RKO (cell line): ENCODE results near the gene OVCH2.
"Not testable (repeated sequence)": the region's sequence is repeated elsewhere in the genome, so short reads cannot be mapped to it uniquely, and the experiment has no call there.

Experiments
- DNase-seq: peaks from one replicate; pipeline ENCODE4 v3.0.0-alpha.2; 2016; ENCODE audit warnings: low spot score

The OVCH2 gene, protein sequence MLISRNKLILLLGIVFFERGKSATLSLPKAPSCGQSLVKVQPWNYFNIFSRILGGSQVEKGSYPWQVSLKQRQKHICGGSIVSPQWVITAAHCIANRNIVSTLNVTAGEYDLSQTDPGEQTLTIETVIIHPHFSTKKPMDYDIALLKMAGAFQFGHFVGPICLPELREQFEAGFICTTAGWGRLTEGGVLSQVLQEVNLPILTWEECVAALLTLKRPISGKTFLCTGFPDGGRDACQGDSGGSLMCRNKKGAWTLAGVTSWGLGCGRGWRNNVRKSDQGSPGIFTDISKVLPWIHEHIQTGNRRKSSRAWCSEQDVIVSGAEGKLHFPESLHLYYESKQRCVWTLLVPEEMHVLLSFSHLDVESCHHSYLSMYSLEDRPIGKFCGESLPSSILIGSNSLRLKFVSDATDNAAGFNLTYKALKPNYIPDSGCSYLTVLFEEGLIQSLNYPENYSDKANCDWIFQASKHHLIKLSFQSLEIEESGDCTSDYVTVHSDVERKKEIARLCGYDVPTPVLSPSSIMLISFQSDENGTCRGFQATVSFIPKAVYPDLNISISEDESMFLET

DNA sequence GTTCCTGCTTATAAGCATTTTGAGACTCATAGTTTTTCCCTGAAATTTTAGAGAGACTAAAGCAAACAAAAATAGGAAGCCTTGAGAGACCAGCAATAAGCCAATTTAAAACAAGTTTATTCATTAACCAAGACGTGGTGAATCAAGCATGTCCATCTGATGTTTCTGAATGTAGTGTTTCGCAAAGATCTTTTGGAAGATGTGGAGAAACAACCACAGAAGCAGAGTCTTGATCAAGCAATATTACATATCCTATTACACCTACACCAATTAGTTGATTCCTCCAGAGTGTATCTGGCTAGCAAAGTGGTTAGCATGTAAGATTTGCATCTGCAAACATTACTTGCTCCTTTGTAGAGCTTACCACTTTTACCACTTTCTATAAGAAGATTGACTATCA, at the start of gene OVCH2:
Gene OVCH2 (minus strand): TSS at position 101 of the 400 bp plus-strand sequence. CDS start 83 bp downstream, at position 18.
- no peak for DNase-seq

DNA sequence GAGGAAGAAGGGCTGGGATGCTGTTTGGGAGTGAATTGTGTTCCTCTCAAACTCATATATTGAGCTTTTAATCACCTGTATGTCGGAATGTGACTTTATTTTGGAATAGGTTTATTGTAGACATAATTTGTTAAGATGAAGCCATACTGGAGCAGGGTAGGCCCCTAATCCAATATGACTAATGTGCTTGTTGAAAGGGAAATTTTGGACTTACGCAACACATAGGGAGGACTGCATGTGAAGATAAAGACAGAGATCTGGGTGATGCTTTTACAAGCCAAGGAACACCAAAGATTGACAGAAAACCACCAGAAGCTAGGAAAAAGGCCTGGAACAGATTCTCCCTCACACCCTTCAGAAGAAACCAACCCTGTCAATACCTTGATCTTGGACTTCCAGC, 43.2 kb upstream of the OVCH2 start:
- no peak for DNase-seq

DNA sequence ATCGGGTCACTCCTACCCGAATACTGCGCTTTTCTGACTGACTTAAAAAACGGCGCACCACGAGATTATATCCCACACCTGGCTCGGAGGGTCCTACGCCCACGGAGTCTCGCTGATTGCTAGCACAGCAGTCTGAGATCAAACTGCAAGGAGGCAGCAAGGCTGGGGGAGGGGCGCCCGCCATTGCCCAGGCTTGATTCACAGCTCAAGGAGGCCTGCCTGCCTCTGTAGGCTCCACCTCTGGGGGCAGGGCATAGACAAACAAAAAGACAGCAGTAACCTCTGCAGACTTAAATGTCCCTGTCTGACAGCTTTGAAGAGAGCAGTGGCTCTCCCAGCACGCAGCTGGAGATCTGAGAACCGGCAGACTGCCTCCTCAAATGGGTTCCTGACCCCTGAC, 28.5 kb upstream of the OVCH2 start:
- not testable (repeated sequence) for DNase-seq

DNA sequence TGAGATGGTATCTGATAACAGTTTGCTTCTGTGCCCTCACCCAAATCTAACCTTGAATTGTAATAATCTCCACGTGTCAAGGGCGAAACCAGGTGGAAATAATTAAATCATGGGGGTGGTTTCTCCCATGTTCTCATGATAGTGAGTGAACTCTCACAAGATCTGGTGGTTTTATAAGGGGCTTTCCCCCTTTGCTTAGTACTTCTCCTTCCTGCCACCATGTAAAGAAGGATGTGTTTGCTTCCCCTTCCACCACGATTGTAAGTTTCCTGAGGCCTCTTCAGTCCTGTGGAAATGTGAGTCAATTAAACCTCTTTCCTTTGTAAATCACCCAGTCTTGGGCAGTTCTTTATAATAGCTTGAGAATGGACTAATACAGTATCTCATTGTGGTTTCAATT, 8.5 kb upstream of the OVCH2 start:
- no peak for DNase-seq

DNA sequence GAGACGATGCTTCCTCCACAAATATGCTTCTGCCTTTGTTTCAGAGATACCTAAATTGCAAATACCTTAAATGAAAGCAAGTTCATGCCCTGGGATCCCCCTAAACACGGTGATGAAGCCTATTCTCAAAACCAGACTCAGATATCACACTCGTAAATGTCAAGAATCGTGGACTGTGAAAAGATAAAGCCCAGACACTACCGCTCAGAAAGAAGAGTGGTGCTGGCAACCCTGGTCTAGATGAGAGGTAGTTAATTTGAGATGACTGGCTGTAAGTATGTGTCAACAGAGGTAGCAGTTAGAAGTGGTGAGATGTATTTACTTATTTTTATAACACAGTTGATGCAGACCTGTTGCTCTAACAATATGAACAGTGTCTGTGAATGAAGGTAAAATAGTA, 2.5 kb downstream of the OVCH2 start:
- no peak for DNase-seq

DNA sequence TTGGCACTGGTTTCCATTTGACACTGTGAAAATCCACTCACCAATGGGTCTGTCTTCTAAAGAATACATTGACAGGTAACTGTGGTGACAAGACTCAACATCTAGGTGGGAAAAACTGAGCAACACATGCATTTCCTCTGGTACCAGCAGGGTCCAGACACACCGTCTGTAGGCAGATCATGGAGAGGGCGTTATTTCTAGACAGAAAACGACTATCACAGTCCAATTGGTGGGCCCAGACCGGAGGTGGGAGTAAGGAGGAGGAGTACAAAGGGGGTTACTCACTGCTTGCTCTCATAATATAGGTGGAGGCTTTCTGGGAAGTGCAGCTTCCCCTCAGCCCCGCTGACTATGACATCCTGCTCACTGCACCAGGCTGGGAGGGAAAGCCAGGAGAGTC, 9.9 kb downstream of the OVCH2 start:
- DNase-seq: no peak

DNA sequence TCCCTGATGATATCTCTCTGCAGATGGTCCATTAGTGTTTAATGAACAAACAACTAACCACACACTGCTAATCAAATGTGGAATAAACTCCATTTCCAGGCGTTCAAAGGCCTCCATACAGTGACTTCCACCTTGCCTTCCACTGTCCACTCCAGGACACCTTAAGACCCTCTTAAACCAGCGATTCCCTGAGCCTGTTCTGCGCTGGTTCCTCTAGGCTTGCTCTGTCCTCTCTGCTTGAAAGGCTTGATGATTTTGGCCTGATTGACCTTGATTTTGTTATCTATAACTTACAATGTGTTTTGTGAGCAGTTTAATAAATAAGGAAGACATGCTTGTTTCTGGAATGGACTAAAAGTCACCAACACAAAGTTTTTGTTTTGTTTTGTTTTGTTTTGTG, 12.0 kb downstream of the OVCH2 start:
- no peak for DNase-seq

DNA sequence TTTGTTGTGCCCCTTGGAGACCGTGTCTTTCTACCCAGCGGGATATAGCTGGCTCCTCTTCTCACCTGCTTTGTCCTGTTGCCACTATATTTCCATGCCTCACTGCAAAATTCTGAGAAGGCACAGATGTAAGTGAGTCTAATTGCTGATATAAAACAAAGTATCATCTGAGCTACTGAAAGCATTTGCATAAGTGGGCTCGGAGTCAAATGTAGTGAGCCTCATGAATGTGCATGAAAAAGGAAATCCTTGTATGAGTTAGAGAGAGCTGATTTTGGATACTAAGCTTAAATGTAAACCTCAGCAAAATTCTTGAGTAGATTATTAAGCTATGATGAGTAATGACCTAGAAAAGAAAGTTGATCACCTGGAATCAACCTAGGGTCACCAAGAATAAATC, 13.9 kb downstream of the OVCH2 start:
- DNase-seq: no peak

DNA sequence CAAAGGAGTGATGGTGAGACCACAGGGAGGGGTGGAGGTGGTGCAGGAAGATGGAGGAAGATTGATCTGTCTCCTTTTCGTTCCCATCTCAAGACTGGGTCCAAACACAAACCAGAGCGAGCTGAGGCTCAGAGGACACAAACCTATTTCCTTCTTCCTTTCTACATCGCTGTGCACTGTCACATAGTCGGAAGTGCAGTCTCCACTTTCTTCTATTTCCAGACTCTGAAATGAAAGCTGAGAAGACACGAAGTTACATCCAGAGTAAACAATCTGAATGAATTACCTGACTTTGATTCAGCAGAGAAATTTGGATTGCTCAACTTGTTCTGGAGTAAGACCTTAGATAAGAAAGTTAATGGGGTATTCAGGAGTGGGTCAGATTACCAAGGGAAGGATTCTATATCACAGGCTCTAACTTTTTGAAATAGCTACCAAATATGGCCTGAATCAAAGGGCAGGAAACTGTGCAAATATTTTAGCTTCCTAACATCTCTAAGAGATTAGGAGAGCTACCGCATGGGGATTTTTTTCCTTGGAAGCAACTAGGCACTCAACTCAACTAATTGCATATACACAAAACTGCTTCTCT, 14.4 kb downstream of the OVCH2 start:
- no peak for DNase-seq

DNA sequence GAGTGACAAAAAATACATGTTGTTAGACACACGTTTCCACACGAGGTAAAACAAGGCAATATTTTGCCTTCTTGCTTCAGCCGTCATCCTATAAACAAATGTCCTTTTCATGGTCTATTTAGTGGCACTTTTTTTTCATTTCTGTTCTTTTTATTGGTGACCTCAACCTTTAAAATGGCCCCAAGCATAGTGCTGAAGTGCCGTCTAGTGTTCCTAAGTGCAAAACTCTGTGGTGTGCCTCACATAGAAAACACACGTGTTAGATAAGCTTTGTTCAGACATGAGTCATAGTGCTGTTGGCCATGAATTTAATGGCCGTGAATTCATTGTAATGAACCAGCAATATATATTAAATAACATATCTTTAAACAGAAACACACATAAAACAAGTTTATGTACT, 15.6 kb downstream of the OVCH2 start:
- peak; percentile 7 for DNase-seq

DNA sequence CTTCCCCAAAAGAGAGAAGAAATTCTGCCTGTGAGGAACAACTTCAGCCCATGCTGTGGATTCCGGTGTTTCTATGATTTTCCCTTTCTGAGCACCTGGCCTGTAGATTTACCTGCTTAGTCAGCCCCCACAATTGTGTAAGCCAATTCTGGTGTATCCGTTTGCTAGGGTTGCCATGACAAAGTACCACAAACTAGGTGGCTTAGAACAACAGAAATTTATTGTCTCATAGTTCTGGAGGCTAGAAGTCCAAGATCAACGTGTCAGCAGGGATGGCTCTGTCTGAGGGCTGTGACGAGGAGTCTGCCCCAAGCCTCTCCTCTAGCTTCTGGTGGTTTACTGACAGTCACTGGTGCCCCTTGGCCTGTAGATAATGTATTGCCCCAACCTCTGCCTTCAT, 17.0 kb downstream of the OVCH2 start:
- DNase-seq: no peak

DNA sequence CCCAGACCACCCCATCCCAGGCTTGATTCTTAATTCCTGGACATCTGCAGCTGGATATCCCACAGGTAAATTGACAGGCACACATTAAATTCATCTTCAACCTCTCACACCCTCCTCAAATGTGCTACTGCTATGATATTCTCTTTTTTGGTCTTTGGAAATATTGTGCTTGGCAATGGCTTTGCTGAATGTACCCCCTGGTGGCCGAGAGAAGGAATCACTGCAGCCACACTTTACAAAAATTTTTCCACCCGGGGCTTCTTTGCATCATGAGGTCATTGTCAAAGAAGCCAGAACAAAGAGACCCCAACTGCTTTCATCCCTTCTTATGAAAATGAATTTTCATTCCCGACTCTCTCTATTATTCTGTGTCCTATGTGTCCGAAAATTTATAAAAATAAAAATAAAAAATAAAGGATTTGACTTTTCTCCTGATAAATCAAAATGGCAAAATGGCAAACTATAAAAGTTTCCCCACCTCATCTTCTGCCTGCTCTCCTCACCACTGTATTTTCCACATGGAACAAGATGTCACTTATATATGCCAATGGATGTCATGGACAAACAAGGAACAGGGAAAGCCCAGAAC, 17.9 kb downstream of the OVCH2 start:
- peak; percentile 51 for DNase-seq

DNA sequence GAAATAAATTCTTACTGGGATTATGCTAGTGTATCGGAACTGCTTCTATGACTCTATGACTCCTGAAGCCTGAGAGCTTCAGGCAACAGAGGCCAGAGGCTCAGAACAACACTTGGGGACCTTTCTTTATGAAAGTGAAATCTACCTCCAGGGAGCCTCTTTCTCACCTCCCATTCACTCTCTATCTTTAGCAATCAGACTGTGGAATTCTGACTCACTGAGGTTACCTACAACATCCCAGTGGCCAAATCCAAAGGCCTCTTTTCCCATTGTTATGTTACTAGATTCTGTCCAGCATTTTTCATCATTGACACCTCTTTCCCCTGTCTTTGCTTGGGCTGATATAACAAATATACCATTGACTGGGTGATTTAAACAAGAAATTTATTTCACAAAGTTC, 18.9 kb downstream of the OVCH2 start:
- no peak for DNase-seq

DNA sequence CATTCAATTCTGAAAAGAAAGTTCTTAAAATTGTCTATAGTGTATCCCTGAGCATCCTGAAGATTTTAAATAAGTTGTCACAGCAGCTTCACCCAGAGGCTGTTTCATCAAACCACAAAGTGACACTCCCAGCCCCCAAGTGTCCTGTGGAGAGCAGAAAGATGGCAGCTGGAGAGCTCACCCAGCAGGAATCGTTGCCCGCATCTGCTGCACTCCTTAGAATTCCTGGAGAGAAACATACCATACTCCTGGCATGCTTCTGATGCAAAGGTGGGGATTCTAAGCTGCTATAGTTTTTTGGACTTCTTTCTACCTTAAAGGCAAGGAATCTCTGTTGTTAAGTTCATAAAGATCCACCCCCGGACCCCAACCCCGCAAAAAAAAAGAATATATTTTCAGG, 19.5 kb downstream of the OVCH2 start:
- no peak for DNase-seq

DNA sequence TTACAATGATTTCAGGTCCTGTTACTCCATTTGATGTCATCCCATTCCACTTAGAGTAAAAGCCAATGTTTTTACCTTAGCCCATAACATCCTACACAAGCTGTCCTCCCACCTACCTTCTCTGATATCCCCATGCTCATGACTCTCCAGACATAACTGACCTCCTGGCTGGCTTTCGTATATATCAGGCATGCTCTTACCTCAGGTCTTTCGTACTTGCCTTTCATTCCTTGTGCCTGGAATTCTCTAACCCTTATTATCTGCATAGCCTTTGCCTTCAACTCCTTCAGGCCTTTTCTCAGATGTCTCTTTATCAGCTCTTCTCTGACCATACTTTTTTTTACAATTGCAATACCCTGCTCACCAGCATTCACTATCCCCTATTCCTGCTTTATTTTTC, 22.7 kb downstream of the OVCH2 start:
- DNase-seq: no peak

DNA sequence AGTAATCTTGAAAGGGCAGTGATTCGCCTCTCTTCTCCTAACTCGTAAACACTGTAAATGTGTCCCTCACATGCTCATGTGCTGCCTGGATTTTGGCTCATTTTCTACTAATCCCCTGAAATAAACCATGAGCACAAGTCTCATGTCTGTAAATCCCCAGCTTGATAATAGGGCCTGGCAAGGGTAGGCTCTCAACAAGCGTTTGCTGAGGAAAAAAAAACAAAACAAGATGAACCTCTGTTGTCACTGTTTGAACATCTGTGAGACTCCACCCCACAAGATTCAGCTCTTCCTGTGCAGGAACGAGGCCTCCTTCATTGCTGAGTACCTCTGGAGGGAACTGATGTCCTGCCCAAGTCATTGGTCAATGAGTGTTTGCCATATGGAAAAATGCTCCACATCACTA, 28.5 kb downstream of the OVCH2 start:
- DNase-seq: no peak

DNA sequence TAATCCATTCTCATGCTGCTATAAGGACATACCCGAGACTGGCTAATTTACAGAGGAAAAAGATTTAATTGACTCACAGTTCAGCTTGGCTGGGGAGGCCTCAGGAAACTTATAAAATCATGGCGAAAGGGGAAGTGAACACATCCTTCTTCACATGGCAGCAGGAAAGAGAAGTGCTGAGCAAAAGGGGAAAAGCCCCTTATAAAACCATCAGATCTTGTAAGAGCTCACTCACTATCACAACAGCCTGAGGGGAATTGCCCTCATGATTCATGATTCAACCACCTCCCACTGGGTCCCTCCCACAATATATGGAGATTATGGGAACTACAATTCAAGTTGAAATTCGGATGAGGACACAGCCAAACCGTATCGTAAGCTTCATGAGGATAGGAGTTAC, 29.2 kb downstream of the OVCH2 start:
- no peak for DNase-seq

DNA sequence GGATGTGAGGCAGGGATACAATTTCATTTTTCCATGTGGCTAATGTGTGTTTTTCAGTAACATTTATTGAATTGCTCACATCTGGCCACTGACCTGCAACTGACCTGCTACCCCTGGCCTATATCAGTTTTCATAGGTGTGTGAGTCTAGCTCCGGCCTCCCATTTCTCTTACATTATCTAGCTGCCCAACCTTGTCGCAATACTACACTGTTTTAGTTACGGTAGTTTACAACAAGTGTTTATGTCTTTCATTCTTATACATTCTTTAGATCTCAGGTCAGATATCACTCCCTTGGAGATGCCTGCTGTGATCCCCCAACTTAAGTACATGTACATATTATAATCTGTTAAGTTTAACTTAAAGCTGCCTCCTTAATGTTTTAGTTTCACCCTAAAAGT, 30.6 kb downstream of the OVCH2 start:
- DNase-seq: no peak

DNA sequence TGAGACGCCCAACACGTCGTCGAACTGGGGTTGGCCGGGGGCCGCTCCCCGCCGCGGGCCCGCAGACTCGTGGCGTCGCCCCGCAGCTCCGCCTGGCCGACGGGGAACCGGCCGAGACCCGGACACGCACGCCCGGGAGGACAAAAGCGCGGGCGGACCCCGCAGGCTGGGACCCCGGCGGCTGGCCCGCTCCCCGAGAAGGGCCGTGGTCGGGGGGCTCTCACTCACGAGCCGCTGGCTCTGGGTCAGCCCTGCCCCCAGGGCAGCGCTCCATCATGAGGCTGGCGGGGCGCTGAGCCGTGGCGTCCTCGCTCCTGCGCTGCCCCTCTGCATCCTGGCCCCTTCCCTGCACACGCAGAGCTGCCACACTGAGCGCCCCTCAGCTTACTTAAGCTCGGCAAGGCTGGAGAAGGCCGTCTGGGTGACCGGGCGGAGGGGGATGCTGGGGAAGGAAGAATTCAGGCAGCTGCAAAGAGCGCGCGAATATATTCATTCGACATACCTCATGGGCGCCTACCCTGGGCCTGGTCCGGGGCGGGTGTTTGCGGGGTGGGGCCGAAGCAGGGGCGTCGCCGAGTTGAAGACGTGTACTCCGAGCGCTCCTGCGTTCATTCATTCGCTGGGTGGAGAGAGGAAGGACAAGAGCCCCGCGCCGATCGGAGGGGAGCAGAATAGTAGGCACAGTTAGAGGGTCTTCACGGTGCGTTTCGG, 32.4 kb downstream of the OVCH2 start:
- DNase-seq: no peak

DNA sequence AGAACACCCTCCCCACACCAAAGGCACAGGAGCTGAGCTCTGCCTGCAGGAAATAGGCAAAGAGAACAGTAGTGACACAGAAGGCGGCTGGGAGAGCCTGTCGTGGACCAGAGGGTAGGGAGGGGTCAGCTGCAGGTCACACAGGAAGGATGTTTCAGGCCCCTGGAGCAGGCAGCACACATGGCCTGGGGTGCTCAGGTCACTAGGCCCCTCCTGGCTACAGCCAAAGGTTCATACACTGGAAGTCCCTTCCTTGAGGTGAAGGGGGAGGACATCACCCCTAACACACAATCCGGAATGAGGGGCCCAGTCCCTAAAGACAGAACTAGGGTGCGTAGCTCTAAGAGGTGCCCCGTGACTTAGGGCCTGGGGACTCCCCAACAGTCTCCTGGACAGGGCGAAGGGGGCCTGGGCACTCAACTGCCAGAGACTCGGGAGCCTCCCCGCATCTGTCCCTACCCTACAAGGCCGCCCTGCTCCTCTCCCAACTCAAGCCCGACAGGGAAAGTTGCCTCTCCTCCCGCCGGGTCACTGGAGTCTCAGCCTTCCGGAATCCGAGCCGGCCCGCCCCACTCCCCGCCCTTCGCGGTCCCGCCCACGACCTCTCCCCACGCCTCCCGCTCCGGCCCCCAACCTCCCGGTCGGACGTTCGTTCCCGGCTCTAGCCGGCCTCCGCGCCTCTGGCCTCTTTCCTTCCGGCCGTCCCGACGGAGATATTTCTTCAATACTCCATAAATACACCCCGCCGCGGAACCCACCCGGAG, 33.1 kb downstream of the OVCH2 start, which contains the start of gene CYB5R2:
Gene CYB5R2 (minus strand): TSS at position 541 of the 764 bp plus-strand sequence. CDS start 675 bp downstream, outside the sequence.
- DNase-seq: no peak

DNA sequence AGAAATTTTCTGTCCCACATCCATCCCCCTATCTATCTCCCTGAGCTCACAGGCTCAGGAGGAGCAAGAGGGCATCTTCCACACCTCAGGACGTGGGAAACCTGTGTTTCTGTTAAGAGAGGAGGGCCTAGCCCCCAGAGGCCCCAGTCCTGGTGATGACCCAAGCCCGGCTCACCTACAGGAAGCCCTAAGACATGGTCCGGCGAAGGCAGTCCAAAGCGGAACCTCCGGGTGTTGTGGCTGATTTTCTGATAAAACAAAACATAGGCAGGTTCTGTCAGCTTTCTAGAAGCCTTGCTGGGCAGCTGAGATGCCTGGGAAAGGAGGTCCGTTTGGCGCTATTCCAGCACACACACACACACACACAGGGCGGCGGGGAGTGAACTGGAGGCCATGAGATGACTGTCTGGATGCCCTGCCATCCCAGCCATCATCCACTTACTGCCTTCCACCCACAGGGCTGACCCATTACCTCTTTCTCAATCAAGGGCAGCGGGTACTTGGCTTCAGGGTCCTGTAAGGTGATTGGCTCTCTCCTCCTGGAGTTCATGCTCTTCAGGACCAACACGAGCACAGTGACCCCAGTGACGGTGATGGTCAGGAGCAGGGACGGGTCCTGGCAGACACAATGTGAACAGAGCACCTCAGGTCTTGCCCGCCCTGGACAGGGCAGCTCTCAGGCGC, 33.9 kb downstream of the OVCH2 start:
- no peak for DNase-seq
